GM21360 (cell line): Measurements from ENCODE around the gene MCC.
"Not testable (repeated sequence)": the region's sequence is repeated elsewhere in the genome, so short reads cannot be mapped to it uniquely, and the experiment has no call there.

Source experiments
- ATAC-seq: cut with Tn5 transposase; IDR thresholded peaks from one replicate; pipeline ENCODE4 v1.9.1; 2021; ENCODE audit warnings: mild to moderate bottlenecking, moderate library complexity; ENCODE audit not compliant: unreplicated experiment

MCC gene

GRCh38 chr5:113092683-113093082 lies 395.6 kb downstream of the MCC start:
- no peak for ATAC-seq

GRCh38 chr5:113091622-113092021 lies 396.6 kb downstream of the MCC start:
- no peak for ATAC-seq

- no peak for ATAC-seq
Observed at GRCh38 chr5:113090336-113091106, 397.7 kb downstream of the MCC start.

- no peak for ATAC-seq
Observed at GRCh38 chr5:113089653-113090335, 398.5 kb downstream of the MCC start.

- no peak for ATAC-seq
Observed at GRCh38 chr5:113087976-113088514, 400.2 kb downstream of the MCC start.

GRCh38 chr5:113085880-113086409 lies 402.3 kb downstream of the MCC start:
- no peak for ATAC-seq

- ATAC-seq = no peak
Observed at GRCh38 chr5:113085084-113085414, 403.2 kb downstream of the MCC start.

- no peak for ATAC-seq
Observed at GRCh38 chr5:113084402-113085083, 403.7 kb downstream of the MCC start.

GRCh38 chr5:113083481-113083880 lies 404.8 kb downstream of the MCC start:
- no peak for ATAC-seq

- ATAC-seq = no peak
Observed at GRCh38 chr5:113082547-113082905, 405.7 kb downstream of the MCC start.

- ATAC-seq = no peak
Observed at GRCh38 chr5:113081881-113082546, 406.2 kb downstream of the MCC start.

GRCh38 chr5:113081091-113081839 lies 407.0 kb downstream of the MCC start:
- no peak for ATAC-seq

GRCh38 chr5:113076649-113077048 lies 411.6 kb downstream of the MCC start:
- ATAC-seq = not testable (repeated sequence)

- ATAC-seq = no peak
Observed at GRCh38 chr5:113075019-113075418, 413.2 kb downstream of the MCC start.

GRCh38 chr5:113073629-113074034 lies 414.6 kb downstream of the MCC start:
- ATAC-seq = not testable (repeated sequence)

- ATAC-seq = no peak
Observed at GRCh38 chr5:113071401-113071800, 416.9 kb downstream of the MCC start.

GRCh38 chr5:113070901-113071300 lies 417.4 kb downstream of the MCC start:
- ATAC-seq = no peak

GRCh38 chr5:113068559-113068958 lies 419.7 kb downstream of the MCC start:
- no peak for ATAC-seq

- no peak for ATAC-seq
Observed at GRCh38 chr5:113067635-113068344, 420.5 kb downstream of the MCC start.

- ATAC-seq = no peak
Observed at GRCh38 chr5:113065626-113066025, 422.6 kb downstream of the MCC start.
